Left ventricle myocardium superior (tissue), 1 donor: Measurements from ENCODE around the gene ATF6B. TPM values are rescaled to one million over a fixed set of nuclear protein-coding genes. Genes with fewer than 3 reads are reported as not detected.

Experiments used
- ATAC-seq: fragments of 200-7000 bp; cut with Tn5 transposase; one replicate; pipeline ENCODE4 v1.9.1; 2020; ENCODE audit warnings: mild to moderate bottlenecking, moderate library complexity
- DNase-seq: peaks from one replicate; pipeline ENCODE4 v3.0.0-alpha.2; 2020
- intact Hi-C: fragments of 100-400 bp; cut with micrococcal nuclease; formaldehyde crosslinking; loops from one replicate; pipeline ENCODE4 v1.11.0; 2022
- total RNA-seq: library from RNA; stranded (reverse); fragmentation: NEBNext Ultra II Directional; extraction: Animal tissue kit (Norgen Biotek cat#: 25700); gene quantifications from one replicate; pipeline ENCODE4 v1.2.1, GENCODE V29; 2021
- donor health status: DM: no; HTN: yes; CAD: no; lungs with severe emphysema.

Gene ATF6B
- total RNA-seq, 1 donor from 2014 or later, result 26.8 TPM

DNA sequence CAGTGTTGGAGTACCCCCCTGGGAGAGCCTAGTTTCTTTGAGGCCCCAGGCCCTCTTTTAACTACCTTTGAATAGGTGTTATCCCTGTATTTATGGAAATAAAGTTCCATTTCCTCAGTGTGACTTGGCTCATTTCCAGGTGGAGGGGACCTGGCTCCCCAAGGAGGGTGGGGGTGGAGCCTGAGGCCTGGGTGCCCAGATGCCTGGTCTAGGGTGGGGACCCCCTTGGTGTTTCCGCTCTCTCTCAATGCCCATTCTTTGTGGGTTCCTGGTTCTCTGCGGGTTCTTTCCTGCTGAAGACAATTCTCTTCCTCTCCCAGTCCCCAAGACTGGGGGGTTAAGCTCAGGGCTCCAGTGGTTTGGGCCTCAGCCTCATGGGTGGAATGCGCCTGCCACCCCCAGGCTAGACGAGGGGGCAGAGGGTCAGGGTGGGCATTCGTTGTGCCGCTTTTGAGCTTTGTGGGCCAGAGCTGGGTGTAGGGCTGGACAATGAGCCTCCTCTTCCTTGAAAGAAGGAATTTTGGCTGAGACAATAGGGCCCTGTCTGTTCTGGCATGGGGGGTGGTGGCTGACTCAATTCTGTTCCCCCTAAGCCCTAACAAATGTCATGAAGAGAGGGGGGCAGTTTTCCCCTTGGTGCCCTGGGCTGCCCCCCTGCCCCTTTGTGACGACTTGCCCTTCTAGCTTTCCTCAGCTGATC lies 35.7 kb upstream of the ATF6B start:
- DNase-seq (no peak), ATAC-seq (peak; percentile 49)
- intact Hi-C loops, result no loop called here

GRCh38 chr6:32158052-32158451 lies 30.0 kb upstream of the ATF6B start:
- DNase-seq (no peak), ATAC-seq (no peak)
- intact Hi-C loops, result no loop called here

GRCh38 chr6:32156891-32157290 lies 28.8 kb upstream of the ATF6B start:
- intact Hi-C loops, result no loop called here
- ATAC-seq, result no peak
- DNase-seq, result no peak

GRCh38 chr6:32154514-32155161 lies 26.6 kb upstream of the ATF6B start:
- DNase-seq (peak; percentile 75), ATAC-seq (peak; percentile 70)
- intact Hi-C loops, result no loop called here

DNA sequence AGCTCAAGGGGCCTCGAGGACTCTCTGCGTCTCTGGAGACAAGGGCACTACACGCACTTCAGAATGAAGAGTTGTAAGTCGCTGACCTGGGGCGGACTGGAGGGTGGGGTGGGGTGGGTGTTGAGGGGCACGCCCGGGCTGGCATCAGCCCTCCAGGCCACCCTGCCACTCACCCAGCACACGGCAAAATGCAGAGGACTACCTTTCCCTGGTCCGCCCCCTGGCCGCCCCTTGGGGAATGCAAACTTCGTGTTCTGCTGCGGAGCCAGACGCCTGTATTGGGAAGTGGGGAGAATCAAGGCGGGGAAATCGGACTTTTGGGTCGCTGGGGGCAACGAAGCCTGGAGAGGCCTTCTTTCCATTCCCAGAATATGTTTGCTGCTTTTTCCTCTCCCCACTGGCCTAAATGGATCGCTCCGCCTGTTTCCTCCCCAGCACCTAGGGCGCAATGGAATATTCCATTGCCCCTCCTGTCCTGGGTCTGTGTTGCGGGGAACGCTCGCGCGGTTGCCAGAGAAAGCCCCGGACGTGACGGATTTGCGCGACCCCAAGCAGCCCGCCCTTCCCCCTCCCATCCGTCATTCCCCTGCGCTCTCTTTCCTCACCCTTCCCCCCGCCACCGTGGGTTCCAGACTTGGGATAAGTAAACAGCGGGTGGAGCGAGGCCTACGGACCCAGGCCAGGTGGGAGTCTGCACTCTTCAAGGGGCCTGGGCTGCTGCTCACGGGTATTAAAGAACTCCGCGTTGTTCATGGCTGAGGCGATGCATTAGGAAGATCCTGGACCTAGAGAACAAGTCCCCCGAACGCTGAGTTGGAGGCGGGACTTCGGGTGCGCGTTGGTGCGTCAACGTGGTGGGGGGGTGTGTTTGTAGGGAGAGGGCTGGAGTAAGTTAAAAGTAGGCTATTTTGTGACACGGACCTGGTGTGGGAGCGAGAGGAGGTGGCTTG lies 25.8 kb upstream of the ATF6B start, which contains the start of gene PPT2:
Gene PPT2, plus strand, starts transcription at position 578 of the 950 bp plus-strand sequence. CDS start 454 bp downstream, outside the sequence.
- DNase-seq (peak; percentile 92), ATAC-seq (peak; percentile 91)
- intact Hi-C loops, result no loop called here

- DNase-seq (peak; percentile 46), ATAC-seq (peak; percentile 35)
- intact Hi-C loops, result no loop called here
Observed at GRCh38 chr6:32152769-32153563, 24.9 kb upstream of the ATF6B start.

DNA sequence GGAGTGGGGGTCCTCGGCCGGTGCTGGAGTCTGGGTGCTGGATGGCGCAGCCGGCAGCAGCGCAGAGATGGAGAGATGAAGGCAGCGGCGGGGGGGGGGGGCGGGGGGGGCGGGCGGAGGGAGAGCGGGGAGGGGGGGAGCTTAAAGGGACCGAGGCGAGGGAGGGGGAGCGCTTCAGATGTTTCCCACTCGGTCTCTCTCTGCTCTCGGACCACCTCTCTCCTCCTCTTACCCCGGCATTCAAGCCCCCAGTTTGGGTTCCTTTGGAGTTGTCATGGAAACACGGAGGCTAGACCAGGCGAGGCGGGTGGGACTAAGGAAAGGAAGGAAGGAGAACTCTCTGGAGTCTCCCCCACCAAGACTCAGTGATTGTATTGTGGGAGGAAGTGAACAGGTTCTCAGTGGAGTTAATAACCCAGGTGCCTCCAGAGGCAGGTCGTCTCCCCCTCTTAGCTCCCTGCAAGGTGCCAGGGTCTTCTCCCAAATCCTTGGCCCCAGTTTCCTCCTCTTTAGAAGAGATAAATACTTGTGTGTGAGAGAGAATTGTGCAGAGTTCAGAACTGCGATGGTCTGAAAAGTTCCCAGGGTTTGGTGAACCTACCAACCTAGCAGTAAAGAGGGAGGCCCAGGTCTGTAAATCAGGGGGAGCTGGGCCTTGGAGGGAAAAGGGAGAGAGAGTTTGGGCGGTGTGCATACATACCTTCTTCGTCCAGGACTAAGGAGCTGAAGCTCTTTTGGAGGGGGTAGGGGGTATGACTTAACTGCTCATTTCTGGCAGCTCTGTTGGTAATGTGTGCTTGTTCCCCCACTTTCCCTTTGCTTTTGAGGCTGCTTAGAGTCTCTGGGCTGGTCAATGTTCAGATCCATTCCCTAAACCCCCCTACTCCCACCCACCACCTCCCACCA lies 24.1 kb upstream of the ATF6B start, which contains the start of gene PRRT1:
Gene PRRT1, minus strand, starts transcription at position 77 of the 906 bp plus-strand sequence. CDS start 112 bp downstream, outside the sequence.
- ATAC-seq (no peak), DNase-seq (no peak)
- intact Hi-C loops, result no loop called here

DNA sequence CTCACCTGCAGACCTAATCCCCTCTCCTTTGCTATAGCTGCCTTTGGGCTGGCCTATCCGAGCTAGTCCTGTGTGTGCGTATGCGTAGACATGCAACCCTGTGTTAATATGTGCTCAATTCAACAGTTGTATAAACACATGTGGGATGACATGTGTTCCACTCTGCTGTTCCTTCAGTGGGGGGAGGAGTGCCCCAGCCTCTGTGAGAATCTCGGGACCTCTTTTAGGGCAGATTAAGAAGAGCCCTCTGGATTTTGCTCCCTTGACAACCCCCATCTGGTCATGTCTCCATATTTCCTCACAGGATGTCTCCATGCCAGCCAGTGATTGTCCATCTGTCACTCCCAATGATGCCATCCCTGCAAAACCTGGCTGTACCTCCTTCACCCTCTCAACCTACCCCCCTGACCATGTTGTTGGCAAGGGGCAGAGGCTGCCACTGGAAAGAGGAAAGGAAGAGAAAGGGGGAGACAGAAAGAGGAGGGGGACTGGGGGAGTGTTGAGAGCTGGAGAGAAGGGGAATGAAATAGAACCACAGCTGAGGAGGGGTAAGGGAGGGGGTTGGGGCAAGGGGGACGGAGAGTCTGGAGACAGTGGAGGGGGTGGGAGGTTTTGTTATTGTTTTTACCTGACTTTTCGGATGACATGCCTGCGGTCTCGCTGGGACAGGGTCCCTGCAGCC lies 23.3 kb upstream of the ATF6B start:
- intact Hi-C loops, result no loop called here
- no peak for ATAC-seq
- DNase-seq, result no peak

DNA sequence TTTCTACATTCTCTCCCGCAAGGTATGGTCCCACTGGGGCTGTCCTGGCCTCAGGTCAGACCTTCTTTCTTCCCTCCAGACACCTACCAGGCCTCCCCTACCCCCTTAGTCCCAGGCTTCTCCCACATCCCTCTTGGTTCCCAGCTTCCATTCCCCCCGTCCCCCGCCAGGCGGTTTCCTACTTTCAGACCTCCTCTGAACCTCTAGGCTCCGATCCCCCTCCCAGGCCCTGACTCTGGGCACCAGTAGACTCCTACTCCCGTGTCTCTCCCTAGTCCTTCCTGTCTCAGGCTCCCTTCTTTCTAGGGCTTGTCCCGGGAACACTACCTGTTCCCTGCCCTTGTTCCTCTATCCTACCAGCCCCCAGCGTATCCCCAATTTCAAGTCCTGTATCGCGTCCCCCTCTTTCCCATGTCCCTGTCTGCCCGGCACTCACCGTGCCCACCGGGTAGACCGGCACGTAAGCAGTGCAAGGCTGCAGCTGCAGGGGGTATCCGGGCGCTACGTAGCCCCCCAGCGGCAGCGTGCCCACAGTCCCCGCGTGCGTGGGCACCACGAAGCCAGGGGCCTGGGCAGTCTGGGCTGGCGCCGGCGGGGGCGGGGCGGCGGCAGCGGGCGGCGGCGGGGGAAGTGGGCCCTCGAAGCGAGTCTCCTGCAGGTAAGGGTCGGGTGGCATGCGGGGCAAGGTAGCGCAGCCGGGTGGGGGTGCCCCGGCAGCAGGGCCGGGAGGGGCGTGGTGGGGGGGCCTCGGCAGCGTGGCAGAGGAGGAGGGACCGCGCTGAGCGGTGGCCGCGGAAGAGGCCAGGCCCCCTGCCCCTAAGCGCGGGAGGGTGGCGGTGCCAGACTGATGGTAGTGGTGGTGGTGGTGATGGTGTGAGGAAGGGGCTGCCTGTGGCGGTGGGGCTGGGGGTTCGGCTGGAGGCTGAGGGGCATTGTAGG lies 22.2 kb upstream of the ATF6B start:
- DNase-seq (no peak), ATAC-seq (no peak)
- intact Hi-C loops, result no loop called here

- intact Hi-C loops, result no loop called here
- ATAC-seq (no peak), DNase-seq (no peak)
Observed at GRCh38 chr6:32149092-32149755, 21.2 kb upstream of the ATF6B start.

DNA sequence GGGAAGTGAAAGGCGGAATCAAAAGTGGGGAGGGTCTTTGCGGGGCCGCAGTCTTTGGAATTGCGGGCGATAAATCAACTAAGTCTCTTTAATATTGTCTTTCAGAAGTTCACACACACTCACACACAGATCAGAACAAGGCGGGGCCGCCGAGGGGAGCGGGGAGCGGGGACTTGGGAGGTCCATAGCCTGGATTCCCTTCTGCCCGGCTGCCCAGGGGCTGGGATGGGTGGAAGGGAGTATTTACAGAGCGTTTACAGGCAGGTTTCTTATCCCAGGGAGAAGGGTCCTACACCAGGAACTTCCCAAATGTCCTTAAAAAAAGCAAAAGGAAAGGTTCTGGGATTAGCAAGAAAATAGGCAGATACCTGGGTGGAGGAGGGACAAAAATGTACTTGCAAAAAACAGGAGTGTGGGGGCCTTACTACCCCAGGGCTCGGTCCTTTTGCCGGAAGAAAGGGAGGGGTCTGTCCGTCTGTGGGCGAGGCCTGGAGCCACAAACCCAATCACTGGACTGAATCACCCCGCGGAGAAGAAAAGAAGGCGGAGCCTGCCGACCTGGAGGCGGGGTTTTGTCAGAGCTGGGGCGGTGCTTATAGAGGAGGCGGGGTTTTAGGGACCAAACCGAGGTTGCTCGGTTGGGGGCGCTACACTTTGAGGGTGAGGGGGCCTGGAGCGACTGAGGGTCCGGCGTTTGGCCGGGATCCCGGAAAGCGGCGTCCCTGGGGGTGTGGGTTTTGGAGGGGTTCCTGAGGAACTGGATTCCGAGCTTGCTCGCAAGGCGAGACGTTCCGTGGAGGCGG lies 20.4 kb upstream of the ATF6B start:
- ATAC-seq, result peak; percentile 39
- intact Hi-C loops, result no loop called here
- peak; percentile 76 for DNase-seq

GRCh38 chr6:32147401-32148132 lies 19.5 kb upstream of the ATF6B start:
- no peak for ATAC-seq
- intact Hi-C loops, result no loop called here
- no peak for DNase-seq

- ATAC-seq (no peak), DNase-seq (no peak)
- intact Hi-C loops, result no loop called here
Observed at GRCh38 chr6:32146687-32147086, 18.6 kb upstream of the ATF6B start.

GRCh38 chr6:32146287-32146686 lies 18.2 kb upstream of the ATF6B start:
- no peak for ATAC-seq
- intact Hi-C loops, result no loop called here
- no peak for DNase-seq
